Fibroblast of villous mesenchyme (primary cell): ENCODE results near the gene FMN1. TPM values are rescaled to one million over a fixed set of nuclear protein-coding genes. Genes with fewer than 3 reads are reported as not detected.

Source experiments
- DNase-seq: peaks from one replicate; pipeline ENCODE4 v3.0.0-alpha.2; 2010; ENCODE audit warnings: low read depth
- H3K4me3 ChIP-seq: 2 replicates; pipeline ENCODE4 v1.5.1; 2011; ENCODE audit warnings: low read depth, mild to moderate bottlenecking, low read length
- CTCF ChIP-seq: IDR thresholded peaks from 2 replicates; pipeline ENCODE4 v1.5.1; 2012; ENCODE audit warnings: low read depth, mild to moderate bottlenecking, low read length; ENCODE audit not compliant: insufficient read depth
- total RNA-seq: library from RNA; depleted of rRNA; stranded (reverse); fragments of >200 nt; gene quantifications from 2 replicates; pipeline ENCODE4 v1.2.3, GENCODE V29; 2012

Gene FMN1
- total RNA-seq, 1 donor = 8.6 TPM

DNA sequence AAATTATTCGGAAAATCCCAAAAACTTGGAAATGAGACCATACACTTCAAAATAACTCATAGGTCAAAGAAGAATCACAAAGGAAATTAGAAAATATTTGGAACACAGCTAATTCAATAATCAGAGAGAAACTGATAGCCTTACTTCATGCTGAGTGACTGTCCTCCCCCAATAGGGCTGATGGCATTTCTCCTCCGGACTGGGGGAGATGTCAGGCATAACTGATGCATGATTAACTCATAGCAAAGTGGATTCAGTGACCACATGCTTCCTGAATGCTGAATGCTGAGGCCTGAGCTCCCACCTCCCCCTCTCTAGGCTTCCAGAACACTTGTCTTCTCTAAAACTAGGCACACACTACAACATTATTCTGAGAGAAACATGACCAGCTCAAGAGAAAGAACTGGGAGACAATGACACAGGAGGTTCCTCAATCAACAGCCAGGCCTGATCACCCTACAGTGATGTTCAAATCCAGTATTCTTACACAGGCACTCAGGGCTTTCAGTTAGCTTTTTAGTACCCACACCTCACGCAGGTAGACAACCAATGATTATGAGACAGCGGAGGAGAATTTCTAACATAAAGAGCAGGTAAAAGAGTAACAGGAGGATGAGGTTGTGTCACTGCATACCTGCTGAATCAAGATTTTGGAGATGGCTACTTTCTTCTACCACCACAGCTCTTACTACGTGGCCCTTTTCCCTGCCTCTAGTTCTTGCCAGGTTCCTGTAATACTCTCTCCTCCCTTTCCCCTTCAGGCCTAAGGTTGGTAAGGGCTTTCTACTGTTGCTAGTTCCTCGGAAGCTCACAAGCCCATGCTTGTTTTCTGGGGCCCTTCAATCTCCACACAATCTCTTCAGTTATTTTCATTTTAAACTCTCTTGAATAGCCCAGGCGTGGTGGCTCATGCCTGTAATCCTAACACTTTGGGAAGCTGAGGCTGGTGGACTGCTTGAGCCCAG lies 96.1 kb downstream of the FMN1 start:
- H3K4me3 ChIP-seq = no peak overlapping the region
- no peak for TF ChIP-seq CTCF
- peak; percentile 40 for DNase-seq

GRCh38 chr15:33096134-33096533 lies 98.4 kb downstream of the FMN1 start:
- H3K4me3 ChIP-seq = no peak overlapping the region
- TF ChIP-seq CTCF = no peak
- no peak for DNase-seq

DNA sequence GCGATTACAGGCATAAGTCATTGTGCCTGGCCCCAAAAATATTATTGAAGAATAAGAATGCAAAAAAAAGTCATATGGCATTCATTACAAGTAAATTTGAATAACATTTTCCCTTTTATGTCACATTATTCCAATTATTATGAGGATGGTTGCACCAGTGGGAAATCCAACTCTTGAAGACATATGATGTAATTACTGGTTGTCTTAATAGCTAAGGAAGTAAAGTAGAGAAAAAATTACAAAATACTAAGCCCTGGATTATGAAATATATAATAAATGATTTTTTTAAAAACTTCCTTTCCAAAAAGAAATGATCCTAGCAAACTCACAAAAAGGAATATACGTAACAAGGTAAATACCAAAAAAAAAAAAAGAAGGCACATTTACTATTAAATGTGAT lies 98.9 kb downstream of the FMN1 start:
- no peak for TF ChIP-seq CTCF
- DNase-seq = no peak
- H3K4me3 ChIP-seq = no peak overlapping the region

DNA sequence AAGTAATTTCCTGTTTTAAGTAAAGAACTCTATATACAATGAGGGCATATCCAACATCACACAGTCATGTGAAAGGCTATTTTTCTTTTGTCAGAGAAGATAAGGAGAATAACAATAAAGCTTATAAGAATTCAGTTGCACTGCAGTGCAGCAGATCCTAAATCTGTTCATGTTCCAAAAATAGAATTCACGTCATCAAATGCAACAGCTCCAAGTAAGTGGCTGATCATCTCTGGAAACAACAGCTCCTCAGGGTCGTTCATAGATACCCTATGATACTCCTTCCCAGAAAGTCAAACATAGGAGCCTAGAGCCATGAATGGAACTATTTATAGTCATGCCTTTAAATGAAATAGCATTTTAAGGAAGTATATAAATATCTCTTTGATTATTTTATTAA lies 100.2 kb downstream of the FMN1 start:
- no peak overlapping the region for H3K4me3 ChIP-seq
- no peak for TF ChIP-seq CTCF
- DNase-seq = peak; percentile 59

DNA sequence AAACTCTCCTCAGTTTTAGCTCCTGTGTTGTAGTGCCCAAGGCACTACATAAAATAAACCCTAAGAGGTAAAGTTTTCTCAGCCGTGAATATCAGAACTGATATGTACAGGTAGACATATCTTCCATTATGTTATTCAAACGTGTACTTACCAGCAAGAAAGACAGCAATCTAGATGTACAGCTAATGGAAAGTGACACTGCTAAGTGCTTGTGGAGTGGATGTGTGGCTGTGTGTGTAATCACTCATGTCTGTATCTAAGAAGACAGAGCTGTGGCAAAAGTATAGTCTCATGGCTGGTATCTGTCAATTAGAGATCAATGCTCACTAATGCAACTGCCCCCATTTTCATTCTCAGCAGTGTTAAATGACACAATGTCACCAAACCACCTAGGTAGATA lies 101.3 kb downstream of the FMN1 start:
- DNase-seq = no peak
- no peak overlapping the region for H3K4me3 ChIP-seq
- no peak for TF ChIP-seq CTCF

- DNase-seq = no peak
- no peak overlapping the region for H3K4me3 ChIP-seq
- no peak for TF ChIP-seq CTCF
Measured at GRCh38 chr15:33091983-33092693, 102.4 kb downstream of the FMN1 start.
